CD8-positive, alpha-beta memory T cell (primary cell): Measurements from ENCODE around the gene ACTR3. TPM values are rescaled to one million over a fixed set of nuclear protein-coding genes. Genes with fewer than 3 reads are reported as not detected.

Experiments
- CTCF ChIA-PET: fragments of 350-600 bp; sonication (Branson Sonifier 250); formaldehyde crosslinking; loops from one replicate; lab custom pipeline; 2021; ENCODE audit warnings: antibody characterized with exemption; lab: Charles Lee
- POLR2A ChIA-PET: fragments of 350-600 bp; sonication (Branson Sonifier 250); formaldehyde crosslinking; loops from one replicate; lab custom pipeline; 2021; ENCODE audit warnings: antibody characterized with exemption; lab: Charles Lee
- DNase-seq, 5 donors: peaks; one replicate each; pipeline versions ENCODE4 v3.0.0 to v3.0.0-alpha.2; 2020 to 2022; ENCODE audit warnings: mixed read lengths in 1 of 5
- H3K27ac ChIP-seq: one replicate; pipeline ENCODE4 v1.7.0; 2013; ENCODE audit warnings: low read depth, mild to moderate bottlenecking, low read length, moderate library complexity
- H3K27me3 ChIP-seq: 2 replicates; pipeline ENCODE4 v1.7.0; 2013; ENCODE audit warnings: low read length, mild to moderate bottlenecking; ENCODE audit not compliant: insufficient read depth, poor library complexity, severe bottlenecking
- H3K36me3 ChIP-seq: 2 replicates; pipeline ENCODE4 v1.7.0; 2013; ENCODE audit warnings: mild to moderate bottlenecking, low read length, moderate library complexity; ENCODE audit not compliant: insufficient read depth
- H3K4me1 ChIP-seq: 2 replicates; pipeline ENCODE4 v1.7.0; 2013; ENCODE audit warnings: mild to moderate bottlenecking, low read length, moderate library complexity; ENCODE audit not compliant: insufficient read depth
- H3K4me3 ChIP-seq: 2 replicates; pipeline ENCODE4 v1.7.0; 2013; ENCODE audit warnings: mild to moderate bottlenecking, low read length
- H3K9me3 ChIP-seq: 2 replicates; pipeline ENCODE4 v1.7.0; 2013; ENCODE audit warnings: mild to moderate bottlenecking, low read length
- H3K27ac Mint-ChIP-seq, 8 donors: one replicate each; pipeline ENCODE4 v1.8.0; 2020 to 2021; ENCODE audit warnings: mixed read lengths in 8 of 8, mild to moderate bottlenecking in 6 of 8, inconsistent platforms in 3 of 8, moderate library complexity in 3 of 8
- H3K27me3 Mint-ChIP-seq, 2 donors: one replicate each; pipeline ENCODE4 v1.8.0; 2020 to 2021; ENCODE audit warnings: mixed read lengths in 2 of 2, mild to moderate bottlenecking in 1 of 2, moderate library complexity in 1 of 2
- H3K36me3 Mint-ChIP-seq, 3 donors: one replicate each; pipeline ENCODE4 v1.8.0; 2020 to 2021; ENCODE audit warnings: mixed read lengths in 3 of 3, inconsistent platforms in 1 of 3, mild to moderate bottlenecking in 1 of 3
- H3K4me1 Mint-ChIP-seq, 3 donors: one replicate each; pipeline ENCODE4 v1.8.0; 2020 to 2021; ENCODE audit warnings: mixed read lengths in 3 of 3, inconsistent platforms in 1 of 3, mild to moderate bottlenecking in 1 of 3
- H3K4me3 Mint-ChIP-seq, 7 donors: one replicate each; pipeline ENCODE4 v1.8.0; 2020 to 2021; ENCODE audit warnings: mixed read lengths in 7 of 7, mild to moderate bottlenecking in 6 of 7, moderate library complexity in 4 of 7, inconsistent platforms in 2 of 7
- H3K9me3 Mint-ChIP-seq, 5 donors: one replicate each; pipeline ENCODE4 v1.8.0; 2020 to 2022; ENCODE audit warnings: mixed read lengths in 5 of 5, mild to moderate bottlenecking in 3 of 5, moderate library complexity in 2 of 5, inconsistent platforms in 1 of 5
- polyA plus RNA-seq: library from polyadenylated mRNA; unstranded; fragments of 300-500 nt; fragmentation: Illumina TruSeq; gene quantifications from one replicate; pipeline ENCODE4 v1.2.3, GENCODE V29; 2021
- total RNA-seq, 2 experiments: library from RNA; stranded (reverse); gene quantifications; one replicate each; pipeline ENCODE4 v1.2.3, GENCODE V29; 2021

The ACTR3 gene
- total and polyA plus RNA-seq, 3 experiments from 2014 or later: 478 to 532 (median 512) TPM

DNA sequence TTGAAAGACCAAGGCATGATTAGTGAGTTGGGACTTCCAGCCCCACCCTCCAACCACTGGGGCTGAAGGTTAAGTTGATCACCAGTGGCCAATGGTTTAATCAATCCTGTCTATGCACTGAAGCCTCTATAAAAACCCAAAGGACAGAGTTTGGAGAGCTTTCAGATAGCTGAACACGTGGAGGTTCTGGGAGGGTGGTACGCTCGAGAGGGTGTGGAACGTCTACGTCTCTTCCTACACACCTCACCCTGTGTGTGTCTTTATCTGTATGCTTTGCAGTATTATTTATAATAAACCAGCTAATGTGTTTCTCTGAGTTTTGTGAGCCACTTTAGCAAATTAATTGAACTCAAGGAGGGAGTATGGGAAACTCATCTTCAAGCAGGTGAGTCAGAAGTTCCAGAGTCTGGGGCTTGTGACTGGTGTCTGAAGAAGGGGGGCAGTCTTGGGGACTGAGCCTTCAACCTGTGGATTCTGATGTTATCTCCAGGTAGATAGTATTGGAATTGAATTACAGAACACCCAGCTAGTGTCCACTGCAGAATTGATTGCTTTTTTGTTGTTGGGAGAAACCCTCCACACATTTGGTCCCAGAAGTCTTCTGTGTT lies 20.3 kb downstream of the ACTR3 start:
- no peaks in the 10 kb centered on the region for H3K9me3 Mint-ChIP-seq
- ChIA-PET POLR2A (no interaction called here), CTCF (interaction anchor here (1.5 to 1.6 kb wide), 2 partner anchors 18 to 210 kb away, joined by 3 to 4 read pairs; no protein-coding TSS in a partner anchor)
- peak overlapping the region; percentile 22 to 94 (median 70) for H3K27ac Mint-ChIP-seq
- H3K4me1 Mint-ChIP-seq: peaks cover 73 to 95% (median 83%) of the 10 kb centered on the region in 3 donors
- peak in 3 of 5 donors; percentile 20 to 75 (median 38) for DNase-seq
- H3K4me3 Mint-ChIP-seq: peak overlapping the region in 6 of 7 donors; percentile 26 to 74 (median 51)
- Histone ChIP-seq H3K9me3 (no peaks in the 10 kb centered on the region), H3K36me3 (peaks cover 5% of the 10 kb centered on the region), H3K4me1 (peaks cover 55% of the 10 kb centered on the region), H3K27ac (no peak overlapping the region), H3K4me3 (no peak overlapping the region), H3K27me3 (no peaks in the 10 kb centered on the region)
- H3K36me3 Mint-ChIP-seq: peaks cover 5 to 40% (median 7%) of the 10 kb centered on the region in 3 donors
- H3K27me3 Mint-ChIP-seq: no peaks in the 10 kb centered on the region

DNA sequence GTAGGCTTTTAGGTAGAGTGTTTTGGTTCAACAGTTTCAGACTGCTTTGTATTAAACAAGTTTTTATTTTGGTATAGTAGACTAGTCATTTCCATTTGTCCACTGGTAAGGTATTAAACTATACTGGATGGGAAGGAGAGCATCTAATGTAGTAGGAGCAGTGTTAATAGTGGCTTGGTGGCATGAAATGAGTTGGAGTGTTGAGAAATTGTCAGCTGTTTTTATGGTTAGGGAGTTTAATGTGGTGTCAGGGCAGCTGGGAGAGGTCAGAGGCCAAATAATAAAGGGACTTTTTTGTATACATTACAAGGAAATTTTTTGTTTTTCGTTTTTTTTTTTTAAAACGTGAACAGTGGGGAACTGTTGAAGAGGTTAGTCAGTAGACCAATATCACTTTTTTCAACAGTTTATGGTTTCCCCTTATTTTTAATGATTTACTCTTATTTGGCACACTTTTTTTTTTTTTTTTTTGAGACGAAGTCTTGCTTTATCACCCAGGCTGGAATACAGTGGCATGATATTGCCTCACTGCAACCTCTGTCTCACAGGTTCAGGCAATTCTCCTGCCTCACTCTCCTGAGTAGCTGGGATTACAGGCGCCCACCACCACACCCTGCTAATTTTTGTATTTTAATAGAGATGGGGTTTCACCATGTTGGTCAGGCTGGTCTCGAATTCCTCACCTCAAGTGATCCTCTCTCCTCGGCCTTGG lies 21.2 kb downstream of the ACTR3 start:
- no peak for DNase-seq
- H3K27me3 ChIP-seq: no peaks in the 10 kb centered on the region
- peaks cover 54% of the 10 kb centered on the region for H3K4me1 ChIP-seq
- H3K27ac ChIP-seq: no peak overlapping the region
- Mint-ChIP-seq H3K27me3 (no peaks in the 10 kb centered on the region), H3K4me3 (peak overlapping the region in 6 of 7 donors; percentile 26 to 74 (median 48)), H3K27ac (peak overlapping the region; percentile 22 to 89 (median 62)), H3K4me1 (peaks cover 73 to 95% (median 83%) of the 10 kb centered on the region in 3 donors), H3K36me3 (peaks cover 1 to 40% (median 4%) of the 10 kb centered on the region in 3 donors), H3K9me3 (no peaks in the 10 kb centered on the region)
- H3K4me3 ChIP-seq: no peak overlapping the region
- no peaks in the 10 kb centered on the region for H3K9me3 ChIP-seq
- ChIA-PET CTCF (interaction anchor here (1.6 kb wide), 1 partner anchor 19 kb away, joined by 4 read pairs; no protein-coding TSS in a partner anchor), POLR2A (no interaction called here)
- H3K36me3 ChIP-seq: peaks cover 5% of the 10 kb centered on the region

DNA sequence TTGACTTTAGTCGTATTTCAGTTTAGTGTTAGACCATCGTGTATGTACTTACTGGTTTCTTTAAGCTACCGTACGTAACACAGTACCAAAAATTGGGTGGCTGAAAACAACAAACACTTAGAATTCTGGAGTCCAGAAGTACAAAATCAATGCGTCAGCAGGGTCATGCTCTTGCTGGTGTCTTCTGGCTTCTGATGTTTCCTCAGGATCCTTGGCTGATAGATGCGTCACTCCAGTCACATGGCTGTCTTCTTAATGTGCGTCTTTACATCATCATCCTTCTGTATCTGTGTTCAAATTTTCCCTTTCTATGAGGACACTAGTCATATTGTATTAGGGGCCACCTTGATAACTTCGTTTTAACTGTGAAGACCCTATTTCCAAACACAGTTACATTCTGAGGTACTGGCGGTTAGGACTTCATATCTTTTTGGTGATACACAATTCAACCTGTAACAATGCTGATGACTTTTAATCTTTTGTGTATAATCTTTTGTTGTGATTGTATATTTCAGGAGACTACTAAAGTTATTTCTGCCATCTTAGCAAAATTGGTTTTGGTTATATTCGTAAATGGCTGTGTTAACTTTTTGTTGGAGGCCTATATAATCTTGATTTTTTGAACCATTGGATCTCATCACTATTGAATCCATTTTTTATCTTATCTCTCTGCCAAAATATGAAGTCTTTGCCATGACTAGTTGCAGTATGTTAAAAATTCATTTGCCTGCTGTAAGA lies 25.4 kb downstream of the ACTR3 start:
- peaks cover 17% of the 10 kb centered on the region for H3K36me3 ChIP-seq
- no peak overlapping the region for H3K27ac ChIP-seq
- Mint-ChIP-seq H3K9me3 (no peaks in the 10 kb centered on the region), H3K4me3 (peak overlapping the region in 1 of 7 donors; percentile 20), H3K4me1 (peaks cover 63 to 84% (median 72%) of the 10 kb centered on the region in 3 donors), H3K27me3 (no peaks in the 10 kb centered on the region), H3K27ac (peak overlapping the region in 6 of 8 donors; percentile 22 to 80 (median 60)), H3K36me3 (peaks cover 4 to 59% (median 15%) of the 10 kb centered on the region in 3 donors)
- ChIA-PET CTCF (no interaction called here), POLR2A (no interaction called here)
- peaks cover 39% of the 10 kb centered on the region for H3K4me1 ChIP-seq
- no peak overlapping the region for H3K4me3 ChIP-seq
- no peaks in the 10 kb centered on the region for H3K9me3 ChIP-seq
- no peak for DNase-seq
- no peaks in the 10 kb centered on the region for H3K27me3 ChIP-seq

DNA sequence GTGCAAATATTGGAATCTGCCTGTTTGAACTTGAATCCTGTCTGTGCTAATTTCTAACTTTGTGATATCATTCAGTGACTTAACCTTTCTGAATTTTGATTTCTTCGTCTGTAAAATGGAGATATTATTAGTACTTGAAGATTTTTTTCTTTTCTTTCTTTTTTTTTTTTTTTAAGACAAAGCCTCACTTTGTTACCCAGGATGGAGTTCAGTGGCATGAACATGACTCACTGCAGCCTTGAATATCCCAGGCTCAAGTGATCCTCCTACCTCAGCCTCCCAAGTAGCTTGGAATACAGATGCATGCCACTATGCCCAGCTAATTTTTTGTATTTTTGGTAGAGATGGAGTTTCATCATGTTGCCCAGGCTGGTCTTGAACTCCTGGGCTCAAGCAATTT lies 28.3 kb downstream of the ACTR3 start:
- H3K27ac ChIP-seq: no peak overlapping the region
- CTCF ChIA-PET: no interaction called here

DNA sequence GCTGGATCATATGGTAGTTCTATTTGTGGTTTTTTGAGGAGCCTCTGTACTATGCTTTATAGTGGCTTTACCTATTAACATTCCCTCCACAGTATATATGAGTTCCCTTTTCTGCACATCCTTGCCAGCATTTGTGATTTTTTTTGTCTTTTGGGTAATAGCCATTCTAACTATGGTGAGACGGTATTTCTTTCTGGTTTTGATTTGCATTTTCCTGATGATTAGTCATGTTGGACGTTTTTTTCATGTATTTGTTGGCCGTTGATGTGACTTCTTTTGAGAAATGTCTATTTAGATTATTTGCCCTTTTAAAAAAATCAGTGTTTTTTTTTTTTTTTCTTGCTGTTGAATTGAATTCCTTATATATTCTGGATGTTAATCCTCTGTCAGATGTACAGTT lies 31.1 kb downstream of the ACTR3 start:
- Histone ChIP-seq H3K27ac (no peak overlapping the region), H3K36me3 (peaks cover 34% of the 10 kb centered on the region), H3K27me3 (no peaks in the 10 kb centered on the region), H3K9me3 (no peaks in the 10 kb centered on the region), H3K4me3 (no peak overlapping the region), H3K4me1 (peaks cover 46% of the 10 kb centered on the region)
- Mint-ChIP-seq H3K4me3 (no peak overlapping the region), H3K9me3 (no peaks in the 10 kb centered on the region), H3K4me1 (peaks cover 40 to 46% (median 43%) of the 10 kb centered on the region in 3 donors), H3K36me3 (peaks cover 4 to 54% (median 25%) of the 10 kb centered on the region in 3 donors), H3K27me3 (no peaks in the 10 kb centered on the region), H3K27ac (peak overlapping the region in 7 of 8 donors; percentile 8 to 59 (median 51))
- CTCF ChIA-PET: no interaction called here
- POLR2A ChIA-PET: no interaction called here
- DNase-seq: no peak

More for the DNA sequence above, 28.3 kb downstream of the ACTR3 start:
- H3K36me3 Mint-ChIP-seq: peaks cover 4 to 61% (median 19%) of the 10 kb centered on the region in 3 donors
- H3K27ac Mint-ChIP-seq: peak overlapping the region in 4 of 8 donors; percentile 19 to 43 (median 38)
- no peaks in the 10 kb centered on the region for H3K9me3 ChIP-seq
- no peaks in the 10 kb centered on the region for H3K9me3 Mint-ChIP-seq
- peaks cover 31% of the 10 kb centered on the region for H3K36me3 ChIP-seq
- peaks cover 49 to 56% (median 49%) of the 10 kb centered on the region in 3 donors for H3K4me1 Mint-ChIP-seq
- H3K4me3 Mint-ChIP-seq: no peak overlapping the region
- POLR2A ChIA-PET: no interaction called here
- H3K4me1 ChIP-seq: peaks cover 53% of the 10 kb centered on the region
- no peak overlapping the region for H3K4me3 ChIP-seq
- no peaks in the 10 kb centered on the region for H3K27me3 Mint-ChIP-seq
- DNase-seq: no peak
- no peaks in the 10 kb centered on the region for H3K27me3 ChIP-seq

DNA sequence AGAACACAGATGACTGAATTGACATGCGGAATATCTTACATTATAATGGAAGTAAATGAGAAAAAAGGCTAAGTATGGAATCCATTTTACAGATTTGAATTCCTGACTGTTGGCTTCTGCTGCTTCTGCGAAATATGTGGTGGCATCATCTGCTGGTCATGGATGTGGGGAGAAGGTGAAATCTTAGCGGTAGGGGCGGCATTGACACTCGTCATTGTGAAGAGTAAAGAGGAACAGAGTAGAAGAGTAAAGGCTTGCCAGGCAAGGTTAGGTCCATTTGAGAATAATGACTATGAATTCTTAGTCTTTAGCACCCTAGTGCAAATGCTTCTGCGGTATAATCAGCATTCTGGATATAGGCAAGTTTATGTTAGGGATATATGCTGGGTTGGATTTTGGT lies 32.4 kb downstream of the ACTR3 start:
- H3K27me3 Mint-ChIP-seq: no peaks in the 10 kb centered on the region
- H3K27me3 ChIP-seq: no peaks in the 10 kb centered on the region
- H3K9me3 ChIP-seq: no peaks in the 10 kb centered on the region
- POLR2A ChIA-PET: interaction anchor here (0.5 kb wide), 1 partner anchor 34 kb away, joined by 3 read pairs; no protein-coding TSS in a partner anchor
- H3K4me3 ChIP-seq: no peak overlapping the region
- no peak overlapping the region for H3K27ac Mint-ChIP-seq
- peaks cover 42% of the 10 kb centered on the region for H3K36me3 ChIP-seq
- peaks cover 27 to 37% (median 35%) of the 10 kb centered on the region in 3 donors for H3K4me1 Mint-ChIP-seq
- no peaks in the 10 kb centered on the region for H3K9me3 Mint-ChIP-seq
- H3K27ac ChIP-seq: no peak overlapping the region
- H3K4me3 Mint-ChIP-seq: no peak overlapping the region
- peaks cover 4 to 52% (median 25%) of the 10 kb centered on the region in 3 donors for H3K36me3 Mint-ChIP-seq
- CTCF ChIA-PET: no interaction called here
- peaks cover 39% of the 10 kb centered on the region for H3K4me1 ChIP-seq
- DNase-seq: no peak

DNA sequence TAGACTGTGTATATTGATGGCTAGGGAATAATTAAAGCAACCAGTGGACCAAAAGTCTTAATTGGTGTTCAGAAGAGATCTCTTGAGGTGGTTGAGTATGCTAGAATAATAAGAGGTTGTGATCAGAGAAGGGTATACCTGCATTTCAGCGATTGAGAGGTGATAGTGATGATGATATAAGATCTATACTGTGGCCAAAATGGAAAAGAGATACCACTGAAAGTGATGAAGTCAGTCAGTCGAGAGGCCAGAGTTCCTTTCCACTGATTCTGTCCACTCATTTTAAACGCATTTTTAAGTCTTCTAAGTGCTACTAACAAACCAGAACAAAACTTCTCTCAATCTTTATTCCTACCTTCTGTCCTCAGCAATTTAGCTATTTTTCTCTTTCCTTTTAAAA lies 32.9 kb downstream of the ACTR3 start:
- Histone ChIP-seq H3K4me1 (peaks cover 37% of the 10 kb centered on the region), H3K36me3 (peaks cover 40% of the 10 kb centered on the region), H3K27me3 (no peaks in the 10 kb centered on the region), H3K27ac (no peak overlapping the region), H3K9me3 (no peaks in the 10 kb centered on the region), H3K4me3 (no peak overlapping the region)
- H3K4me3 Mint-ChIP-seq: no peak overlapping the region
- CTCF ChIA-PET: no interaction called here
- H3K4me1 Mint-ChIP-seq: peaks cover 23 to 33% (median 31%) of the 10 kb centered on the region in 3 donors
- POLR2A ChIA-PET: interaction anchor here (0.5 kb wide), 1 partner anchor 34 kb away, joined by 3 read pairs; no protein-coding TSS in a partner anchor
- H3K27ac Mint-ChIP-seq: no peak overlapping the region
- H3K9me3 Mint-ChIP-seq: no peaks in the 10 kb centered on the region
- DNase-seq: no peak
- H3K36me3 Mint-ChIP-seq: peaks cover 3 to 50% (median 22%) of the 10 kb centered on the region in 3 donors
- no peaks in the 10 kb centered on the region for H3K27me3 Mint-ChIP-seq
